Bone marrow (tissue), 2 donors: ENCODE measurements around the gene RETN.
A peak's percentile ranks its signal among the peaks of the same experiment; 100 is the strongest.

Source experiments
- DNase-seq, 2 donors: peaks; one replicate each; lab custom pipeline; 2025; lab: John Stamatoyannopoulos, UW

RETN gene

GRCh38 chr19:7681340-7682174, 12.7 kb downstream of the RETN start:
- peak; percentile 80 to 83 for DNase-seq

GRCh38 chr19:7682175-7682855, 13.5 kb downstream of the RETN start:
- DNase-seq: no peak

- DNase-seq: no peak
Observed at GRCh38 chr19:7685546-7686445, 16.9 kb downstream of the RETN start.

- no peak for DNase-seq
Observed at GRCh38 chr19:7687177-7687576, 18.3 kb downstream of the RETN start.

GRCh38 chr19:7689165-7689564, 20.3 kb downstream of the RETN start:
- no peak for DNase-seq

- DNase-seq: no peak
Observed at GRCh38 chr19:7690779-7691258, 22.0 kb downstream of the RETN start.

GRCh38 chr19:7691497-7691896, 22.6 kb downstream of the RETN start:
- DNase-seq: no peak

GRCh38 chr19:7692417-7693088, 23.7 kb downstream of the RETN start:
- DNase-seq: no peak

GRCh38 chr19:7694499-7694898, 25.6 kb downstream of the RETN start:
- no peak for DNase-seq

- DNase-seq: no peak
Observed at GRCh38 chr19:7697721-7698287, 29.0 kb downstream of the RETN start.

GRCh38 chr19:7698583-7698982, 29.7 kb downstream of the RETN start:
- DNase-seq: no peak

GRCh38 chr19:7699003-7699402, 30.2 kb downstream of the RETN start:
- DNase-seq: peak in 1 of 2 donors; percentile 48

- DNase-seq: peak in 1 of 2 donors; percentile 48
Observed at GRCh38 chr19:7699417-7700401, 30.9 kb downstream of the RETN start.

- no peak for DNase-seq
Observed at GRCh38 chr19:7701049-7701653, 32.3 kb downstream of the RETN start.

- no peak for DNase-seq
Observed at GRCh38 chr19:7701654-7702457, 33.0 kb downstream of the RETN start, which contains the start of gene FCER2. Gene FCER2, minus strand, starts transcription at chr19:7702131. Its CDS starts 2,371 bp downstream, at chr19:7699760.

GRCh38 chr19:7703332-7703731, 34.5 kb downstream of the RETN start:
- no peak for DNase-seq

- DNase-seq: no peak
Observed at GRCh38 chr19:7704280-7705060, 35.6 kb downstream of the RETN start.
